CD4-positive, alpha-beta T cell (primary cell): ENCODE measurements around the gene PBLD. TPM values are rescaled to one million over a fixed set of nuclear protein-coding genes. Genes with fewer than 3 reads are reported as not detected.

Experiments
- ATAC-seq: fragments of 200-7000 bp; cut with Tn5 transposase; one replicate; pipeline ENCODE4 v1.10.0; 2022; ENCODE audit warnings: mild to moderate bottlenecking; ENCODE audit not compliant: poor library complexity
- CTCF ChIA-PET: fragments of 350-600 bp; sonication (Branson Sonifier 250); formaldehyde crosslinking; loops from one replicate; lab custom pipeline; 2021; ENCODE audit warnings: antibody characterized with exemption, inconsistent platforms; lab: Charles Lee
- POLR2A ChIA-PET: fragments of 350-600 bp; sonication (Branson Sonifier 250); formaldehyde crosslinking; loops from one replicate; lab custom pipeline; 2021; ENCODE audit warnings: antibody characterized with exemption, inconsistent platforms; lab: Charles Lee
- DNase-seq, 14 experiments: peaks; one replicate each; pipeline ENCODE4 v3.0.0-alpha.2; 2013 to 2020; ENCODE audit warnings: mixed read lengths in 2 of 14
- H3K27ac ChIP-seq, 2 donors: one replicate each; pipeline versions ENCODE4 v1.5.1 to v1.7.0; 2013; ENCODE audit warnings: low read length in 2 of 2, low read depth in 1 of 2, mild to moderate bottlenecking in 1 of 2
- H3K27me3 ChIP-seq, 2 experiments: 1 replicate in 1 of 2; 2 replicates in 1 of 2; pipeline versions ENCODE4 v1.6.1 to v1.7.0; 2013; ENCODE audit warnings: low read length in 2 of 2, control low read depth in 1 of 2, mild to moderate bottlenecking in 1 of 2, moderate library complexity in 1 of 2; ENCODE audit not compliant: insufficient read depth in 2 of 2, control insufficient read depth in 1 of 2
- H3K36me3 ChIP-seq: one replicate; pipeline ENCODE4 v1.6.1; 2013; ENCODE audit warnings: low read length, control low read depth; ENCODE audit not compliant: insufficient read depth
- H3K4me1 ChIP-seq: one replicate; pipeline ENCODE4 v1.6.1; 2013; ENCODE audit warnings: low read length, control low read depth; ENCODE audit not compliant: insufficient read depth
- H3K4me3 ChIP-seq: one replicate; pipeline ENCODE4 v1.5.1; 2013; ENCODE audit warnings: mild to moderate bottlenecking, low read length, moderate library complexity
- H3K9me3 ChIP-seq, 2 experiments: 1 replicate in 1 of 2; 2 replicates in 1 of 2; pipeline versions ENCODE4 v1.6.1 to v1.7.0; 2013; ENCODE audit warnings: low read length in 2 of 2, mild to moderate bottlenecking in 2 of 2, control low read depth in 1 of 2, moderate library complexity in 1 of 2; ENCODE audit not compliant: control insufficient read depth in 1 of 2, insufficient read depth in 1 of 2
- H3K27ac Mint-ChIP-seq: one replicate; pipeline ENCODE4 v1.8.0; 2020; ENCODE audit warnings: mixed read lengths
- H3K27me3 Mint-ChIP-seq: one replicate; pipeline ENCODE4 v1.8.0; 2021; ENCODE audit warnings: mixed read lengths
- H3K36me3 Mint-ChIP-seq: one replicate; pipeline ENCODE4 v1.8.0; 2021; ENCODE audit warnings: low read depth, mixed read lengths
- H3K4me1 Mint-ChIP-seq: one replicate; pipeline ENCODE4 v1.8.0; 2021; ENCODE audit warnings: low read depth, mixed read lengths
- H3K4me3 Mint-ChIP-seq: one replicate; pipeline ENCODE4 v1.8.0; 2020; ENCODE audit warnings: mild to moderate bottlenecking, mixed read lengths
- H3K9me3 Mint-ChIP-seq: one replicate; pipeline ENCODE4 v1.8.0; 2020; ENCODE audit warnings: mixed read lengths
- intact Hi-C, 2 experiments: fragments of 100-400 bp; cut with DNase I in 1 of 2; cut with micrococcal nuclease in 1 of 2; formaldehyde crosslinking; loops; one replicate each; pipeline versions ENCODE4 v1.15.1 to v1.9.0; 2023 to 2025; cut with DNase I, micrococcal nuclease
- total RNA-seq, 174 experiments: library from RNA in 2 of 174; stranded (reverse) in 2 of 174; gene quantifications; one replicate each; pipeline ENCODE4 v1.2.3 and lab custom pipeline; 2021 to 2026
- TF ChIP-seq, protein P1 (sequence below): fragments of 200-600 bp; IDR thresholded peaks from one replicate; pipeline ENCODE4 v1.8.0; 2022; ENCODE audit warnings: antibody characterized with exemption, mild to moderate bottlenecking

The PBLD gene
- total RNA-seq, 2 experiments from 2014 or later = 1.6 to 1.7 TPM

DNA sequence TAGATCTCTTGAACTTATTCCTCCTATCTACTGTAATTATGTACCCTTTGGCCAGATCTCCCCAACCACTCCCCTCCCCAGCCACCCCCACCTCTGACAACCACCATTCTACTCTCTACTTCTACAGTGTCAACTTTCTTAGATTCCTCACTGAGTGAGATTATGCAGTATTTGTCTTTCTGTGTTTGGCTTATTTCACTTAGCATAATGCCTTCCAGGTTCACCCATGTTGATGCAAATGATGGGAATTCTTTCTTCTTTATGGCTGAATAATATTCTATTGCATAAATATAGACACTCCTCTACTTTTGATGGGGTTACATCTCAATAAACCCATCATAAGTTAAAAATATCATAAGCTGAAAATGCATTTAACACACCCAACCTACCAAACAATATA lies 22.2 kb downstream of the PBLD start:
- Histone ChIP-seq H3K4me1 (peaks cover 6% of the 10 kb centered on the region), H3K36me3 (no peaks in the 10 kb centered on the region), H3K9me3 (no peaks in the 10 kb centered on the region), H3K27ac (no peak overlapping the region), H3K27me3 (no peaks in the 10 kb centered on the region), H3K4me3 (no peak overlapping the region)
- intact Hi-C loops = no loop called here
- no peak for ATAC-seq
- Mint-ChIP-seq H3K27me3 (no peaks in the 10 kb centered on the region), H3K27ac (no peak overlapping the region), H3K36me3 (peaks cover 3% of the 10 kb centered on the region), H3K9me3 (no peaks in the 10 kb centered on the region), H3K4me1 (peaks cover 7% of the 10 kb centered on the region), H3K4me3 (no peak overlapping the region)
- ChIA-PET CTCF (no interaction called here), POLR2A (no interaction called here)
- TF ChIP-seq, protein P1, sequence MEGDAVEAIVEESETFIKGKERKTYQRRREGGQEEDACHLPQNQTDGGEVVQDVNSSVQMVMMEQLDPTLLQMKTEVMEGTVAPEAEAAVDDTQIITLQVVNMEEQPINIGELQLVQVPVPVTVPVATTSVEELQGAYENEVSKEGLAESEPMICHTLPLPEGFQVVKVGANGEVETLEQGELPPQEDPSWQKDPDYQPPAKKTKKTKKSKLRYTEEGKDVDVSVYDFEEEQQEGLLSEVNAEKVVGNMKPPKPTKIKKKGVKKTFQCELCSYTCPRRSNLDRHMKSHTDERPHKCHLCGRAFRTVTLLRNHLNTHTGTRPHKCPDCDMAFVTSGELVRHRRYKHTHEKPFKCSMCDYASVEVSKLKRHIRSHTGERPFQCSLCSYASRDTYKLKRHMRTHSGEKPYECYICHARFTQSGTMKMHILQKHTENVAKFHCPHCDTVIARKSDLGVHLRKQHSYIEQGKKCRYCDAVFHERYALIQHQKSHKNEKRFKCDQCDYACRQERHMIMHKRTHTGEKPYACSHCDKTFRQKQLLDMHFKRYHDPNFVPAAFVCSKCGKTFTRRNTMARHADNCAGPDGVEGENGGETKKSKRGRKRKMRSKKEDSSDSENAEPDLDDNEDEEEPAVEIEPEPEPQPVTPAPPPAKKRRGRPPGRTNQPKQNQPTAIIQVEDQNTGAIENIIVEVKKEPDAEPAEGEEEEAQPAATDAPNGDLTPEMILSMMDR = no peak
- no peak for DNase-seq

DNA sequence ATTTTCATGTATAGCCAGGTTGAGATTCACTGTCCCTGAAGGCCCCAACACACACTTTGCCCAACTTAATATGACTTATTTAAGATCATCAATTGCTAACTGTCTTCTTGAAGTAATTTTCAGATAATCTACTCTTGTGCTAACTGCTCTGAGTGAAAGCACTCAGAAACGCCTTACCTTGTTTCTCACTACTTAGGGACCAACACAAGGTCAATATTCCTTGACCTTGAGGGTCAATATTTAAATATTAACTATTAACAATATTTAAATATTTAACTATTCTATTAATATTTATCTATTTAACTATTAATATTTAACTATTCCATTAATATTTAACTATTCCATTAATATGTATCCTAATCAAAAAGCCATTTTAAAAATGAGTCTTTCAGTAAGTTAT lies 26.9 kb downstream of the PBLD start:
- no peaks in the 10 kb centered on the region for H3K36me3 ChIP-seq
- TF ChIP-seq, protein P1 = no peak
- H3K4me1 Mint-ChIP-seq = no peaks in the 10 kb centered on the region
- no peak overlapping the region for H3K4me3 Mint-ChIP-seq
- H3K4me3 ChIP-seq = no peak overlapping the region
- ChIA-PET POLR2A (no interaction called here), CTCF (no interaction called here)
- H3K9me3 Mint-ChIP-seq = no peaks in the 10 kb centered on the region
- intact Hi-C loops = loop anchor here in 1 of 2 experiments (10.0 kb wide), 1 partner anchor 611 kb away; the partner anchor contains the start of gene CTNNA3
- no peak for DNase-seq
- no peaks in the 10 kb centered on the region for H3K9me3 ChIP-seq
- no peaks in the 10 kb centered on the region for H3K27me3 ChIP-seq
- H3K27ac Mint-ChIP-seq = no peak overlapping the region
- no peaks in the 10 kb centered on the region for H3K4me1 ChIP-seq
- no peaks in the 10 kb centered on the region for H3K27me3 Mint-ChIP-seq
- ATAC-seq = no peak
- H3K36me3 Mint-ChIP-seq = no peaks in the 10 kb centered on the region
- no peak overlapping the region for H3K27ac ChIP-seq

GRCh38 chr10:68303849-68304412 lies 28.8 kb downstream of the PBLD start:
- ChIA-PET CTCF (no interaction called here), POLR2A (no interaction called here)
- DNase-seq (no peak), ATAC-seq (no peak)
- intact Hi-C loops = loop anchor here (2.0 to 10.0 kb wide), 5 partner anchors 97 to 609 kb away; partner anchors contain the start of gene CTNNA3 (in 1 of the 2)
- no peaks in the 10 kb centered on the region for H3K9me3 ChIP-seq
- no peak overlapping the region for H3K27ac Mint-ChIP-seq
- H3K4me1 ChIP-seq = no peaks in the 10 kb centered on the region
- H3K27me3 Mint-ChIP-seq = no peaks in the 10 kb centered on the region
- no peaks in the 10 kb centered on the region for H3K36me3 ChIP-seq
- H3K27ac ChIP-seq = no peak overlapping the region
- no peaks in the 10 kb centered on the region for H3K27me3 ChIP-seq
- no peaks in the 10 kb centered on the region for H3K4me1 Mint-ChIP-seq
- H3K9me3 Mint-ChIP-seq = no peaks in the 10 kb centered on the region
- H3K36me3 Mint-ChIP-seq = no peaks in the 10 kb centered on the region
- H3K4me3 ChIP-seq = no peak overlapping the region
- TF ChIP-seq, protein P1 = no peak
- no peak overlapping the region for H3K4me3 Mint-ChIP-seq
